HG03342 (cell line): ENCODE measurements around the gene PRDM5.

Source experiments
- ATAC-seq: cut with Tn5 transposase; IDR thresholded peaks from one replicate; pipeline ENCODE4 v1.9.1; 2021; ENCODE audit warnings: mild to moderate bottlenecking, moderate library complexity; ENCODE audit not compliant: unreplicated experiment

Gene PRDM5

GRCh38 chr4:120821977-120822376 is 100.5 kb downstream of the PRDM5 start:
- ATAC-seq = no peak

- ATAC-seq = no peak
Observed at GRCh38 chr4:120821029-120821428, 101.5 kb downstream of the PRDM5 start.

- ATAC-seq = no peak
Observed at GRCh38 chr4:120819805-120820437, 102.6 kb downstream of the PRDM5 start.

- ATAC-seq = no peak
Observed at GRCh38 chr4:120816296-120816965, 106.1 kb downstream of the PRDM5 start.

- ATAC-seq = no peak
Observed at GRCh38 chr4:120815361-120815760, 107.2 kb downstream of the PRDM5 start.

GRCh38 chr4:120814886-120815285 is 107.6 kb downstream of the PRDM5 start:
- no peak for ATAC-seq

- ATAC-seq = no peak
Observed at GRCh38 chr4:120812216-120812615, 110.3 kb downstream of the PRDM5 start.

GRCh38 chr4:120809518-120809917 is 113.0 kb downstream of the PRDM5 start:
- no peak for ATAC-seq

GRCh38 chr4:120808475-120809141 is 113.9 kb downstream of the PRDM5 start:
- ATAC-seq = no peak

- no peak for ATAC-seq
Observed at GRCh38 chr4:120801137-120801758, 121.3 kb downstream of the PRDM5 start.

- no peak for ATAC-seq
Observed at GRCh38 chr4:120798570-120798969, 124.0 kb downstream of the PRDM5 start.

GRCh38 chr4:120796271-120796670 is 126.3 kb downstream of the PRDM5 start:
- ATAC-seq = no peak

GRCh38 chr4:120785202-120785601 is 137.3 kb downstream of the PRDM5 start:
- ATAC-seq = no peak

GRCh38 chr4:120777459-120777858 is 145.1 kb downstream of the PRDM5 start:
- no peak for ATAC-seq

- no peak for ATAC-seq
Observed at GRCh38 chr4:120775431-120775830, 147.1 kb downstream of the PRDM5 start.

GRCh38 chr4:120773641-120774040 is 148.9 kb downstream of the PRDM5 start:
- no peak for ATAC-seq

- ATAC-seq = no peak
Observed at GRCh38 chr4:120771907-120772306, 150.6 kb downstream of the PRDM5 start.

- no peak for ATAC-seq
Observed at GRCh38 chr4:120770897-120771296, 151.6 kb downstream of the PRDM5 start.

- no peak for ATAC-seq
Observed at GRCh38 chr4:120769227-120769626, 153.3 kb downstream of the PRDM5 start.

GRCh38 chr4:120765260-120765680 is 157.3 kb downstream of the PRDM5 start:
- ATAC-seq = no peak

GRCh38 chr4:120763650-120764049 is 158.9 kb downstream of the PRDM5 start:
- ATAC-seq = no peak

GRCh38 chr4:120761070-120761469 is 161.5 kb downstream of the PRDM5 start:
- no peak for ATAC-seq
